OCI-LY1 (cell line): ENCODE measurements around the gene TRMT2B.
"Not testable (repeated sequence)": the region's sequence is repeated elsewhere in the genome, so short reads cannot be mapped to it uniquely, and the experiment has no call there.

Experiments
- H2AFZ ChIP-seq: fragments of 200-600 bp; sonication (generic), shearing (Covaris generic); 2 replicates; pipeline ENCODE4 v1.6.0; 2014; ENCODE audit warnings: antibody characterized with exemption, mild to moderate bottlenecking, low read length
- H3F3A ChIP-seq: fragments of 200-600 bp; sonication (generic), shearing (Covaris generic); 2 replicates; pipeline ENCODE4 v1.6.0; 2014; ENCODE audit warnings: mild to moderate bottlenecking, antibody characterized with exemption, low read length, moderate library complexity; ENCODE audit not compliant: insufficient read depth
- H3K27ac ChIP-seq: fragments of 200-600 bp; sonication (generic); 2 replicates; pipeline ENCODE4 v1.5.1; 2014; ENCODE audit warnings: low read length, mixed run types, mild to moderate bottlenecking, low read depth; ENCODE audit not compliant: poor library complexity, severe bottlenecking
- H3K27me3 ChIP-seq: fragments of 200-600 bp; sonication (generic); 2 replicates; pipeline ENCODE4 v1.6.0; 2014; ENCODE audit warnings: antibody characterized with exemption, mild to moderate bottlenecking, low read length, moderate library complexity; ENCODE audit not compliant: insufficient read depth
- H3K36me3 ChIP-seq: fragments of 200-600 bp; sonication (generic); 2 replicates; pipeline ENCODE4 v1.6.1; 2014; ENCODE audit warnings: mild to moderate bottlenecking, antibody characterized with exemption, low read length, moderate library complexity, mixed read lengths; ENCODE audit not compliant: insufficient read depth
- H3K4me1 ChIP-seq: fragments of 200-600 bp; sonication (generic); 2 replicates; pipeline ENCODE4 v1.5.1; 2014; ENCODE audit warnings: mild to moderate bottlenecking, low read length, moderate library complexity; ENCODE audit not compliant: insufficient read depth, severe bottlenecking
- H3K4me2 ChIP-seq: fragments of 200-600 bp; sonication (generic), shearing (Covaris generic); 2 replicates; pipeline ENCODE4 v1.6.1; 2014; ENCODE audit warnings: low read length
- H3K4me3 ChIP-seq: fragments of 200-600 bp; sonication (generic); 2 replicates; pipeline ENCODE4 v1.5.1; 2014; ENCODE audit warnings: low read length, low read depth, mild to moderate bottlenecking, mixed read lengths; ENCODE audit not compliant: poor library complexity, severe bottlenecking
- H3K79me2 ChIP-seq: fragments of 200-600 bp; shearing (Covaris generic); 2 replicates; pipeline ENCODE4 v1.6.1; 2016; ENCODE audit warnings: mixed run types, low read length, mixed read lengths; ENCODE audit not compliant: insufficient read depth
- H3K9ac ChIP-seq: fragments of 200-600 bp; sonication (generic), shearing (Covaris generic); 2 replicates; pipeline ENCODE4 v1.6.1; 2014; ENCODE audit warnings: mild to moderate bottlenecking, low read length, mixed read lengths
- H3K9me2 ChIP-seq: fragments of 200-600 bp; sonication (generic), shearing (Covaris generic); 2 replicates; pipeline ENCODE4 v1.6.1; 2014; ENCODE audit warnings: low read depth, mild to moderate bottlenecking, low read length, mixed read lengths
- H3K9me3 ChIP-seq: fragments of 200-600 bp; shearing (Covaris generic); 2 replicates; pipeline ENCODE4 v1.6.1; 2014; ENCODE audit warnings: low read length, mixed read lengths
- H4K20me1 ChIP-seq: fragments of 200-600 bp; sonication (generic), shearing (Covaris generic); 2 replicates; pipeline ENCODE4 v1.6.0; 2016; ENCODE audit warnings: mild to moderate bottlenecking, low read length; ENCODE audit not compliant: insufficient read depth
- EZH2 ChIP-seq: fragments of 200-600 bp; sonication (generic), shearing (Covaris generic); IDR thresholded peaks from 2 replicates; pipeline ENCODE4 v1.8.0; 2017; ENCODE audit warnings: borderline replicate concordance, mixed run types, mild to moderate bottlenecking, antibody characterized with exemption, low read length, moderate library complexity, mixed read lengths
- TF ChIP-seq, protein P1 (sequence below): fragments of 200-600 bp; sonication (generic), shearing (Covaris generic); IDR thresholded peaks from 2 replicates; pipeline ENCODE4 v1.5.1; 2017; ENCODE audit warnings: mild to moderate bottlenecking, antibody characterized with exemption, low read length, moderate library complexity, mixed read lengths

Gene TRMT2B

DNA sequence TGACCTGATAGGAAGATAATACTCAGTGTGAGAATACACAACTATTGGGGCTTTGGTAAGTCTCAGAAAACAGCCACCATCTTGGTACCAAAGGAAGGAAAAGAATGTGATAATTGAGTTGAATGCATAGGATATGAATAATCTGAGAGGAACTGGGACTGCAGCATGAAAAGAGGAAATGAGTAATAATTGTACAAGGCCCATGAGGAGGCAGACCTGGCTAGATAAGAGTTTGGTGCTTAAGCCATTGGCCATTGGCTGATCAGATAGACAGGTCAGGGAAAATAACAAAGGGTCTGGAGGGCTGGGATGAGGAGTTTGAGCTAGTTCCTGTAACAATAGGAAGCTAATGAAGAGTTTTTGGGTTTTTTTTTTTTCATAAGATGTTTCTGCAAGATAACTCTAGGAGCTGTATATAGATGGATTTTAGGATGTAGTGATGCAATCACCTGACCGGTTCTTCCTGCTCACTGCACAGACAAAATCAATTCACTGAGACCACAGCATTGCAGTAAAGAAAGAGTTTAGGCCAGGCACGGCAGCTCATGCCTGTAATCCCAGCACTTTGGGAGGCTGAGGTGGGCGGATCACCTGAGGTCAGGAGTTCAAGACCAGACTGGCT, 5.3 kb upstream of the TRMT2B start:
- Histone ChIP-seq H2AFZ (no peak overlapping the region), H3K36me3 (no peaks in the 10 kb centered on the region), H3K9ac (no peak overlapping the region), H3K79me2 (no peaks in the 10 kb centered on the region), H3K9me3 (no peaks in the 10 kb centered on the region), H3K27ac (no peak overlapping the region), H3K9me2 (no peaks in the 10 kb centered on the region), H3K4me3 (no peak overlapping the region), H3F3A (no peaks in the 10 kb centered on the region), H3K27me3 (no peaks in the 10 kb centered on the region), H4K20me1 (no peaks in the 10 kb centered on the region), H3K4me2 (no peak overlapping the region), H3K4me1 (peaks cover 2% of the 10 kb centered on the region)
- TF ChIP-seq, protein P1, sequence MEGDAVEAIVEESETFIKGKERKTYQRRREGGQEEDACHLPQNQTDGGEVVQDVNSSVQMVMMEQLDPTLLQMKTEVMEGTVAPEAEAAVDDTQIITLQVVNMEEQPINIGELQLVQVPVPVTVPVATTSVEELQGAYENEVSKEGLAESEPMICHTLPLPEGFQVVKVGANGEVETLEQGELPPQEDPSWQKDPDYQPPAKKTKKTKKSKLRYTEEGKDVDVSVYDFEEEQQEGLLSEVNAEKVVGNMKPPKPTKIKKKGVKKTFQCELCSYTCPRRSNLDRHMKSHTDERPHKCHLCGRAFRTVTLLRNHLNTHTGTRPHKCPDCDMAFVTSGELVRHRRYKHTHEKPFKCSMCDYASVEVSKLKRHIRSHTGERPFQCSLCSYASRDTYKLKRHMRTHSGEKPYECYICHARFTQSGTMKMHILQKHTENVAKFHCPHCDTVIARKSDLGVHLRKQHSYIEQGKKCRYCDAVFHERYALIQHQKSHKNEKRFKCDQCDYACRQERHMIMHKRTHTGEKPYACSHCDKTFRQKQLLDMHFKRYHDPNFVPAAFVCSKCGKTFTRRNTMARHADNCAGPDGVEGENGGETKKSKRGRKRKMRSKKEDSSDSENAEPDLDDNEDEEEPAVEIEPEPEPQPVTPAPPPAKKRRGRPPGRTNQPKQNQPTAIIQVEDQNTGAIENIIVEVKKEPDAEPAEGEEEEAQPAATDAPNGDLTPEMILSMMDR, result no peak
- TF ChIP-seq EZH2, result no peak

DNA sequence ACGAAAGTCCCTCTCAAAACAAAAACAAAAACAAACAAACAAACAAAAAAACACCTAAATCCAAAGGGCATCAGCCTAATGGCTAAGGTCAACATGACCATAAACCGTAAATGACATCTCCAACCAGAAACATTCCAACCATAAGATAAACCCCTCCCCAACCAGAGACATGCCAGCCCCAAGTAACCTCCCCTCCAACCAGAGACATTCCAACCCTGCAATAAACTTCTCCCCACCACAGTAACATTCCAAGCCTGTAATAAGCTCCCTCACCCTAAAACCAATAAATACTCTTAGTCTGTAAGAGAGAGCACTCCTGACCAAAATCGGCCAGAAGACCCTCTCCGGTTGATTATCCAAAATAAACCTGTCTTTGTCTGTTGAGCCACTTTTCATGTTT, 4.6 kb upstream of the TRMT2B start:
- H3K4me1 ChIP-seq, result not testable (repeated sequence)

DNA sequence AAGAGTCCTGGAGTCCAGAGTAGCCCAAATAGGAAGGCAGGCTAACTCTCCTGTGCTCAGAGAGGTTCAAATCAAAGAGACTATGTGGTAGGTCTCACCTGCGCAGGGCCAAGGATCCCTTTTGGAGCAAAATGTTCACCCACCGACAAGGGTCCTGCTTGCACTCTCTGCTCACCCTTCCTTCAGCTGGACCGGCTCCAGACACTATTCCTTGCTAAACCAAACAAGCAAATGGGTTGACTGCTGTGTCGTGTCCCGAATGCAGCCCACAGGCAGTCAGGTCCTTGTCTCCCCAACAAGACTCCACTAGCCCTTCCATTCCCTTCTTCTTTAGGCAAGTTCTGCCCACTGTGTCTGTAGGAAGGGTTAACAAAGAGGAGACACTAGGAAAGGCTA, 760 bp downstream of the TRMT2B start:
- H3K36me3 ChIP-seq, result no peaks in the 10 kb centered on the region
- peak overlapping the region; percentile 70 for H3K27ac ChIP-seq
- H2AFZ ChIP-seq, result no peak overlapping the region
- peak overlapping the region; percentile 78 for H3K4me3 ChIP-seq
- H3K9ac ChIP-seq, result peak overlapping the region; percentile 86
- H3K4me1 ChIP-seq, result peaks cover 4% of the 10 kb centered on the region
- no peaks in the 10 kb centered on the region for H4K20me1 ChIP-seq
- no peaks in the 10 kb centered on the region for H3K9me2 ChIP-seq
- H3F3A ChIP-seq, result no peaks in the 10 kb centered on the region
- H3K9me3 ChIP-seq, result no peaks in the 10 kb centered on the region
- H3K79me2 ChIP-seq, result no peaks in the 10 kb centered on the region
- peak overlapping the region; percentile 84 for H3K4me2 ChIP-seq
- TF ChIP-seq, protein P1, result no peak
- no peak for TF ChIP-seq EZH2
- no peaks in the 10 kb centered on the region for H3K27me3 ChIP-seq

More for the DNA sequence above, 4.6 kb upstream of the TRMT2B start:
- H3F3A ChIP-seq, H2AFZ ChIP-seq, H3K4me3 ChIP-seq, H4K20me1 ChIP-seq, H3K9me3 ChIP-seq, H3K4me2 ChIP-seq, H3K27ac ChIP-seq, H3K36me3 ChIP-seq, H3K27me3 ChIP-seq, H3K9ac ChIP-seq, H3K79me2 ChIP-seq, H3K9me2 ChIP-seq: not testable (repeated sequence)

DNA sequence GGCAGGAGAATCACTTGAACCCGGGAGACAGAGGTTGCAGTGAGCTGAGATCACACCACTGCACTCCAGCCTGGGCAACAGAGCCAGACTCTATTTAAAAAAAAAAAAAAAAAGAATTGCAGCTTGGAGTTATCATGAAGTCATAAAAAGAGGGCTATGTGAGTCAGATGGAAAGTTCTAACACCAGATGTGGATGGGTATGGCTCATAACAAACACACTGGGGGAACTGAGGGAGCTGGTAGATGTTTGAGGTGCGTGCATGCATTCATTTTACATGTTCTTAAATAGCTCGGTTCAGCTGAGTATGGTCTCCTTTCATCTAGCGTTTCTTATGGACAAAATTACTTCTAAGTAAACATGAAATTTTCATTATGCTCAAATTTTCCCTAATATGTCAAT, 11.7 kb downstream of the TRMT2B start:
- Histone ChIP-seq H3K9ac (no peak overlapping the region), H3K9me2 (no peaks in the 10 kb centered on the region), H3K27ac (no peak overlapping the region), H3K4me3 (no peak overlapping the region), H2AFZ (no peak overlapping the region), H3K36me3 (peaks cover 33% of the 10 kb centered on the region), H4K20me1 (no peaks in the 10 kb centered on the region), H3K79me2 (no peaks in the 10 kb centered on the region), H3K27me3 (no peaks in the 10 kb centered on the region), H3F3A (no peaks in the 10 kb centered on the region), H3K4me2 (no peak overlapping the region), H3K9me3 (no peaks in the 10 kb centered on the region), H3K4me1 (no peaks in the 10 kb centered on the region)
- no peak for TF ChIP-seq EZH2
- TF ChIP-seq, protein P1, result no peak
